ENCODE data around the gene ZNF207.

- TF ChIP-seq CTCF (conservative IDR thresholded peaks at IDR 0.05; ENCODE audit: low read depth, low read length) = no peak
- no peak for TF ChIP-seq EZH2 (IDR thresholded peaks at IDR 0.05; ENCODE audit: low read length, unreplicated experiment)
Observed at GRCh38 chr17:32314636-32315035, 35.3 kb upstream of the ZNF207 start.
